GM06990 (cell line): ENCODE results near the gene CKAP4.

Experiments
- DNase-seq: peaks from one replicate; pipeline ENCODE4 v3.0.0-alpha.2; 2011; ENCODE audit not compliant: insufficient read length; ENCODE audit errors: extremely low read depth
- H3K27me3 ChIP-seq: replicated peaks from 2 replicates; pipeline ENCODE4 v1.6.0; 2011; ENCODE audit warnings: low read length; ENCODE audit not compliant: control insufficient read depth, insufficient read depth
- H3K36me3 ChIP-seq: 2 replicates; pipeline ENCODE4 v1.5.1; 2011; ENCODE audit warnings: low read length; ENCODE audit not compliant: control insufficient read depth, insufficient read depth
- H3K4me3 ChIP-seq: replicated peaks from 2 replicates; pipeline ENCODE4 v1.5.1; 2011; ENCODE audit warnings: low read depth, mild to moderate bottlenecking, control low read depth, low read length
- CTCF ChIP-seq: IDR thresholded peaks from 2 replicates; pipeline ENCODE4 v1.5.1; 2011; ENCODE audit warnings: low read length, control low read depth, mild to moderate bottlenecking, inconsistent platforms; ENCODE audit not compliant: insufficient read depth, poor library complexity, severe bottlenecking

CKAP4 gene

GRCh38 chr12:106245767-106246166 is 2.1 kb downstream of the CKAP4 start:
- no peaks in the 10 kb centered on the region for H3K27me3 ChIP-seq
- no peak for TF ChIP-seq CTCF
- peak overlapping the region; percentile 85 for H3K4me3 ChIP-seq
- no peaks in the 10 kb centered on the region for H3K36me3 ChIP-seq
- DNase-seq: no peak

GRCh38 chr12:106243620-106244019 is 4.2 kb downstream of the CKAP4 start:
- TF ChIP-seq CTCF: no peak
- Histone ChIP-seq H3K27me3 (no peaks in the 10 kb centered on the region), H3K36me3 (peaks cover 10% of the 10 kb centered on the region), H3K4me3 (no peak overlapping the region)
- no peak for DNase-seq

GRCh38 chr12:106240821-106241220 is 7.0 kb downstream of the CKAP4 start:
- Histone ChIP-seq H3K4me3 (no peak overlapping the region), H3K27me3 (no peaks in the 10 kb centered on the region), H3K36me3 (peaks cover 12% of the 10 kb centered on the region)
- DNase-seq: no peak
- no peak for TF ChIP-seq CTCF

GRCh38 chr12:106239951-106240335 is 7.9 kb downstream of the CKAP4 start:
- TF ChIP-seq CTCF: no peak
- DNase-seq: no peak
- H3K4me3 ChIP-seq: no peak overlapping the region
- peaks cover 12% of the 10 kb centered on the region for H3K36me3 ChIP-seq
- no peaks in the 10 kb centered on the region for H3K27me3 ChIP-seq

GRCh38 chr12:106239241-106239950 is 8.4 kb downstream of the CKAP4 start:
- no peak overlapping the region for H3K4me3 ChIP-seq
- H3K36me3 ChIP-seq: peaks cover 12% of the 10 kb centered on the region
- H3K27me3 ChIP-seq: no peaks in the 10 kb centered on the region
- DNase-seq: no peak
- TF ChIP-seq CTCF: no peak

- H3K4me3 ChIP-seq: no peak overlapping the region
- no peak for DNase-seq
- no peak for TF ChIP-seq CTCF
- H3K36me3 ChIP-seq: peaks cover 12% of the 10 kb centered on the region
- H3K27me3 ChIP-seq: no peaks in the 10 kb centered on the region
Measured at GRCh38 chr12:106238146-106238545, 9.7 kb downstream of the CKAP4 start.
